GM12891 (cell line): ENCODE data around the gene GABBR2.

Source experiments
- PAX5 ChIP-seq: IDR thresholded peaks from 2 replicates; pipeline ENCODE4 v1.6.1; 2011; ENCODE audit warnings: low read length, moderate library complexity, mild to moderate bottlenecking; ENCODE audit not compliant: insufficient read depth, severe bottlenecking
- POLR2A ChIP-seq: IDR thresholded peaks from 2 replicates; pipeline ENCODE4 v1.6.1; 2011; ENCODE audit warnings: low read depth, low read length, control low read depth
- POLR2AphosphoS5 ChIP-seq: IDR thresholded peaks from 2 replicates; pipeline ENCODE4 v1.6.1; 2011; ENCODE audit warnings: low read depth, low read length, control low read depth
- SPI1 ChIP-seq: IDR thresholded peaks from 2 replicates; pipeline ENCODE4 v1.6.1; 2011; ENCODE audit warnings: low read depth, low read length, control low read depth
- TAF1 ChIP-seq: IDR thresholded peaks from 2 replicates; pipeline ENCODE4 v1.6.1; 2011; ENCODE audit warnings: low read depth, low read length, control low read depth

GRCh38 chr9:98599566-98600216 lies 109.0 kb downstream of the GABBR2 start:
- TF ChIP-seq TAF1 (no peak), SPI1 (no peak), POLR2A (no peak), POLR2AphosphoS5 (no peak), PAX5 (no peak)
